ENCODE results near the gene INAVA. TPM values are rescaled to one million over a fixed set of nuclear protein-coding genes. Genes with fewer than 3 reads are reported as not detected.

INAVA gene, protein sequence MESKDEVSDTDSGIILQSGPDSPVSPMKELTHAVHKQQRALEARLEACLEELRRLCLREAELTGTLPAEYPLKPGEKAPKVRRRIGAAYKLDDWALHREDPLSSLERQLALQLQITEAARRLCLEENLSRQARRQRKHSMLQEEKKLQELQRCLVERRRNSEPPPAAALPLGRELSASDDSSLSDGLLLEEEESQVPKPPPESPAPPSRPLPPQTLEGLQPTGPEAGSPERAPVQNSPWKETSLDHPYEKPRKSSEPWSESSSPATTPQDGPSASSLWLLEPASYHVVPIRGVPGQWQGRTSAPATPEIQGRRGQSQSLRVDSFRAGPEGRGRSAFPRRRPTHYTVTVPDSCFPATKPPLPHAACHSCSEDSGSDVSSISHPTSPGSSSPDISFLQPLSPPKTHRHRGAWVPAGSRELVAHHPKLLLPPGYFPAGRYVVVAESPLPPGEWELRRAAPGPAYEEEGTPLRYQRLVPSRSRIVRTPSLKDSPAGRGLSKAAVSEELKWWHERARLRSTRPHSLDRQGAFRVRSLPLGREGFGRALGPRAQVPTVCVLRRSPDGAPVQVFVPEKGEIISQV
- total RNA-seq (under 1 TPM in 5 of 9 donors, not detected in 4; 0.07 to 0.43 (median 0.16) TPM), polyA plus RNA-seq (under 1 TPM; 0.07 to 0.11 TPM)
- long read RNA-seq, donor 1 = 0 reads
- long read RNA-seq, donor 2 = 0 reads
- long read RNA-seq, donor 3 = 0 reads

DNA sequence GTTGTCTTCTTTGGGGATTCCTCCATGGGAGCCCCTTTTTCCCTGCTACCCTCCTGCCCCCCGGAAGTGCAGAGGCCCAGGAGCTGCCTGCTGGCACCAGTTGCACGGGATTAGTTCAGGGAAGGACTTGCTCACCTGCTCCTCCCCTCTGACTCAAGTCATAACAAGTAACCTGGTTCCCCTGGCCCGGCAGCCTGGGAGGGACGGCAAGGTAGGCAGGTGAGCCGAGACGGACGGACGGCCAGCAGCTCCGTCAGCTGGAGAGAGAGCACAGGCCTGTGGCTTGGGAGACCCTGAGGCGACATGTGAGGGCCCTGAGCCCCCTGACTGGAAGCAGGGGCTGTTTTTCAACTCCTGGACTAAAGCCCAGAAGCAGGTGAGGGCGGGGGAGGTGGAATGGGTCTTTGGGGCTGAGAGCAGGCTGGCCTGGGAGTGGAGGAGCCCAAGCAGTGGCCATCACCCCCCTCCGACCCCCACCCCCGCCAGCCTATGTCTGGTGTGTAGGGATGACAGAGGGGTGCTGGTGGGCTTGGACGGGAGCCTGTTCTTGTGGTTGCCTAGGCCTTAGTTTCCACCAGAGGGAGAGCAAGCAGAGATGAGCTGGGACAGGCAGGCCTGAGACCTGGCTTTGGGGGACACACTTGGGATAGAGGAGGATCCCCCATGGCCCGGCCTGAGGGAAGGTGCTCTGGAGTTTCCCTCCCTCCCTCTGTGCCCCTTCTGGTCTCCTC, at the start of gene INAVA:
Gene INAVA (plus strand): TSS at position 189 of the 731 bp plus-strand sequence. CDS start 3,501 bp downstream, outside the sequence.
- H3K27ac ChIP-seq = no peak within 1 kb of the TSS
- H3K4me3 ChIP-seq = no peak within 1 kb of the TSS
- intact Hi-C loops (cut with DNase I) = loop anchor here in 1 of 10 donors (5.0 kb wide), 1 partner anchor 147 kb away; no protein-coding TSS in a partner anchor
- H3K36me3 ChIP-seq = no peaks in the 10 kb centered on the region
- H3K4me1 ChIP-seq = peaks cover 0 to 22% (median 11%) of the 10 kb centered on the region in 12 donors
- no peak for DNase-seq
- 90 to 94% (median 92%) methylated on average over 13 to 15 of the region's 15 CpGs for WGBS, 4 donors
- TF ChIP-seq, protein P1, sequence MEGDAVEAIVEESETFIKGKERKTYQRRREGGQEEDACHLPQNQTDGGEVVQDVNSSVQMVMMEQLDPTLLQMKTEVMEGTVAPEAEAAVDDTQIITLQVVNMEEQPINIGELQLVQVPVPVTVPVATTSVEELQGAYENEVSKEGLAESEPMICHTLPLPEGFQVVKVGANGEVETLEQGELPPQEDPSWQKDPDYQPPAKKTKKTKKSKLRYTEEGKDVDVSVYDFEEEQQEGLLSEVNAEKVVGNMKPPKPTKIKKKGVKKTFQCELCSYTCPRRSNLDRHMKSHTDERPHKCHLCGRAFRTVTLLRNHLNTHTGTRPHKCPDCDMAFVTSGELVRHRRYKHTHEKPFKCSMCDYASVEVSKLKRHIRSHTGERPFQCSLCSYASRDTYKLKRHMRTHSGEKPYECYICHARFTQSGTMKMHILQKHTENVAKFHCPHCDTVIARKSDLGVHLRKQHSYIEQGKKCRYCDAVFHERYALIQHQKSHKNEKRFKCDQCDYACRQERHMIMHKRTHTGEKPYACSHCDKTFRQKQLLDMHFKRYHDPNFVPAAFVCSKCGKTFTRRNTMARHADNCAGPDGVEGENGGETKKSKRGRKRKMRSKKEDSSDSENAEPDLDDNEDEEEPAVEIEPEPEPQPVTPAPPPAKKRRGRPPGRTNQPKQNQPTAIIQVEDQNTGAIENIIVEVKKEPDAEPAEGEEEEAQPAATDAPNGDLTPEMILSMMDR (IDR thresholded peaks at IDR 0.05) = no peak
- no peak for TF ChIP-seq POLR2A (IDR thresholded peaks at IDR 0.05)
- H3K9me3 ChIP-seq = no peaks in the 10 kb centered on the region
- peaks cover 4 to 33% (median 30%) of the 10 kb centered on the region in 9 donors for H3K27me3 ChIP-seq
- ATAC-seq = no peak

DNA sequence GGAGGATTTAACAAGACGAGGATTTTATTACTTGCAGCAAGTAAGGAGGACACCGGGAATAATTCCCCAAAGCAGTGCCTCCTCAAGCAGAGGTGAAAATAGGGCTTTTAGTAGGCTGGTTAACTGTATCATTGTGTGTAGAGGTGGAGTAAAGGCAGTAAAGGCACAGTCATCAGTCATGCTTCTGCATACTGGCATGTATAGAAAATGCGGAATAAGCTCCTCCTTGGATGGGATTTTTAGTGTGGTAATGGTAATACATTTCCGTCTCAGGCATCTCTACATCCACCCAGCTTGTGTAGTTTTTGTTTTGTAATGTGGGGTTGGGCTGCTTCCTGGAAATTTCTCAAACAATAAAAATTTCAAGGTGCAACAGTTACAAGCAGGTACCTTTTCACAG, 49.3 kb upstream of the INAVA start:
- Histone ChIP-seq H3K4me1 (no peaks in the 10 kb centered on the region), H3K27ac (no peak overlapping the region), H3K9me3 (no peaks in the 10 kb centered on the region), H3K36me3 (peaks cover 0 to 89% (median 60%) of the 10 kb centered on the region in 9 donors), H3K4me3 (no peak overlapping the region), H3K27me3 (no peaks in the 10 kb centered on the region)
- ATAC-seq (no peak), DNase-seq (no peak)
- no peak for TF ChIP-seq POLR2A (IDR thresholded peaks at IDR 0.05)
- TF ChIP-seq, protein P1 (IDR thresholded peaks at IDR 0.05) = no peak
- WGBS, 4 donors = 93 to 98% (median 97%) methylated on average over 4 of the region's 4 CpGs
- intact Hi-C loops (cut with DNase I) = no loop called here

DNA sequence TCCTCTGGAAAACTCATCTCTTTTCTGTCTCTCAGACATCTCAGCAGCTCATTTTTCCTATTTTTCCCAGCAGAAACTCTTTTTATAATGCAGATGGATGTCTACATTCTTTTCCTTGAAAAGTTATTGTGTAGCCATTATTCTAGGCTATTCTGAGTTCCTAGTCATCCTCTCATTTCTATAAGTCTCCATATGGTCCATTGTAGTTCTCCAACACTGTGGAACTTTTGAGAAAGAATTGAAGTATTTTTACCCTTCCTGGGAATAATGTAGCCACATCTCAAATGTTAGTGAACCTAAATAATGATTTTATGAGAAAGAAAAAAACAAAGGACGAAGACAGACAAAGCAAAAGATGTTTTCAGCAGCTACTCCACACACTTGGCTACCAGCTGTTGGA, 48.3 kb upstream of the INAVA start:
- 90 to 98% (median 96%) methylated on average over 1 of the region's 1 CpG for WGBS, 4 donors
- TF ChIP-seq POLR2A (IDR thresholded peaks at IDR 0.05) = no peak
- TF ChIP-seq, protein P1 (IDR thresholded peaks at IDR 0.05) = no peak
- no peaks in the 10 kb centered on the region for H3K4me1 ChIP-seq
- H3K9me3 ChIP-seq = no peaks in the 10 kb centered on the region
- no peak for DNase-seq
- H3K4me3 ChIP-seq = no peak overlapping the region
- intact Hi-C loops (cut with DNase I) = no loop called here
- no peaks in the 10 kb centered on the region for H3K27me3 ChIP-seq
- no peak overlapping the region for H3K27ac ChIP-seq
- ATAC-seq = no peak
- peaks cover 0 to 99% (median 64%) of the 10 kb centered on the region in 9 donors for H3K36me3 ChIP-seq

Measured in heart left ventricle (tissue), 16 donors.